Posterior cingulate gyrus (tissue), 11 donors: Measurements from ENCODE around the gene C4orf54.

Experiments used
- DNase-seq, 10 donors: peaks; one replicate each; pipeline versions ENCODE4 v3.0.0 to v3.0.0-alpha.2; 2020 to 2021; ENCODE audit warnings: mixed read lengths in 3 of 10
- intact Hi-C: fragments of 100-400 bp; cut with DNase I; formaldehyde crosslinking; loops from one replicate; pipeline ENCODE4 v1.15.1; 2023

Gene C4orf54

DNA sequence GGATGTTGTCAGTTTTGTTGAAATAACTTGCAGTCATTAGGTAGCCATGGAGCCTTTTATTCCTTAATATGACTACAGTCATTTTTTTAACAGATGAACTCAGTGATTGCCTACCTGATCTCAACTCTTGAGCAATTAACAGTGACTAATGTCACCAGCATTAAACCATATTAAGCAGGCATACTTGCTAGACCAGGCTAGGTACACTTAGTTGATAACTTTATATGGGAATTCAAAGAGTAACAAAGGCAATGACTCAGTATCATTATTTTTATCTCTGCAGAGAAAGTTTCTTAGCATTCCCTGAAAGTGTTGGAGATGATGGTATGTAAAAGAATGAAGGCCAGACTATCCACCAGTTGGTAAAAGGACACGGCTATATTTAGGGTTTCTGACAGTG is at the start of gene C4orf54:
Gene C4orf54 (minus strand): TSS at position 31 of the 400 bp plus-strand sequence. CDS start 3,180 bp downstream, outside the sequence.
- no peak for DNase-seq
- intact Hi-C loops: no loop called here

DNA sequence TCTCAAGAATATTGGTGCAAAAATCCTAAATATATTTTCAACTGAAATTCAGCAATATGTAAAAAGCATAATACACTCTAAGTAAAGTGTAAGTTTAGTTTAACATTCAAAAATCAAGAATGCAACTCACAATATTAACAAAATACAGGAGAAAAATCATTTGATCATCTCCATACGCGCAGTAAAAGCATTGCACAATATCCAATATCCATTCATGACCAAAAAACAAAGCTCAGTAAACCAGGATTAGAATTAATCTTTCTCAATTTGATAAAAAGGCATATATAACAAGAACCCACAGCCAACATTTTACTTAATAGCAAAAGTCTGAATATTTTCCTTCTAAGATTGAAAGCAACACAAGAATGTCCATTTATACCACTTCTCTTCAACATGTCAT is 48.3 kb upstream of the C4orf54 start:
- intact Hi-C loops: no loop called here
- no peak for DNase-seq

DNA sequence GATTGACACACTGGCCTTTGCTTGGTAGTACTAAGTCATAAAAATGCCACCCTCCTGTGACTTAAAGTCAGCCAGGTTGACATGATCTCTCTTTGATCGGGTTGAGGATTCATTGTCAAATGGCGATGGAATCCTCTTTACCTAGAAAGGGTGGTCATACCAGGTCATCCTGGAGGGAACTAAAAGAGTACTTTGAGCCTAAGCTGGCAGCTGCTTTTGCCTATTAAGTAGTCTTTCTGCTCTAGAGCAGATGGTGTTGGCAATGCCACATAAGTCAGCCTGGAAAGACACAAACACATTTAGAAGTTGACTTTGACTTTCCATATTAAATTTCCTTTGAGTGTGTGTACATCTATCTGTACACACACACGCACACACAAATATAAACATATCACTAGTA is 39.2 kb upstream of the C4orf54 start:
- intact Hi-C loops: no loop called here
- DNase-seq: no peak

DNA sequence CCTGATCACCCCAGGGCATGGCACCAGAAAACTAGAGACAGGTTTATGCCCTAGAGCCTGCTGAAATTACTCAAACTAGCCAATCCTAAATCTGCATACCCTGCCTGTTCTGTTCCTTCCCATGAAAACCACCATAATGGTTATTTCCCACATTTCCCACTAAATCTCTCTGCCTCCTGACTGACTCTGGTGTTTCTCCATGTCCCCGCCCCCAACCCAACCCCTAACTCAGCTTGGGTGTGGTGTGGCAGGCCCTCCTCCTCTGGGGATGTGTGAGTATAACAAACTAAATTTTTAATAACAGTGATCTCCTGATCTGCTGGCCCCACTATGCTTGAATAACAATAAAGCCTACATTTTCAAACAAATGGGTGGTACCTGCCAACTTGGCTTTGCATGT is 35.5 kb upstream of the C4orf54 start:
- intact Hi-C loops: no loop called here
- no peak for DNase-seq

DNA sequence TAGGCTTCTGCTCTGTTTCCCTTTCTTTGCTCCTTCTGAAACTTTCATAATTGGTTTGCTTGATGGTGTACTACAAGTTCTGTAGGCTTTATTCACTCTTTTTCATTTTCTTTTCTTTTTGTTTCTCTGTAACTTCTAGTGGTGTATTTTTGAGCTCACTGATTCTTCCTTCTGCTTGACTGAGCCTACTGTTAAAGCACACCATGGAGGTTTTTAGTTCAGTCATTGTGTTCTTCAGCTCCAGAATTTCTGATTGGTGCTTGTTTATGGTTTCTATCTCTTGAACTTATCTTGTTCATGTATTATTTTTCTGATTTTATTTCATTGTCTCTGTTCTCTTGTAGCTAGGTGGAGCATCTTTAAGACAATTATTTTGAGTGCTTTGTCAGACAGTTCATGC is 33.4 kb upstream of the C4orf54 start:
- intact Hi-C loops: no loop called here
- no peak for DNase-seq

DNA sequence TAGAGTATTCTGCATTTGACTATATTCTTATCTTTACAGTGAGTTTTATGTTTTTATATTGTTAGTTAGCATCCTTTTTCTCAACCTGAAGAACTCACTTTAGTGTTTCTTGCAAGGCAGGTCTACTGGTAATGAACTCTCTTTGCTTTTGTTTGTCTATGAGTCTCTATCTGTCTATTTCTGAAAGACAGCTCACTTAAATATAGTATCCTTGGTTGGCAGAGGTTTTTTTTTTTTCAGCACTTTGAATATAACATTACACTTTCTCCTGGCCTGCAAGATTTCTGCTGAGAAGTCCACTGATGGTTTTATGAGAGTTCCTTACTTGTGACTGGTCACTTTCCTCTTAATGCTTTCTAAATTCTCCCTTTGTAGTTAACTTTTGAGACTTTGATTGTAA is 32.8 kb upstream of the C4orf54 start:
- intact Hi-C loops: no loop called here

DNA sequence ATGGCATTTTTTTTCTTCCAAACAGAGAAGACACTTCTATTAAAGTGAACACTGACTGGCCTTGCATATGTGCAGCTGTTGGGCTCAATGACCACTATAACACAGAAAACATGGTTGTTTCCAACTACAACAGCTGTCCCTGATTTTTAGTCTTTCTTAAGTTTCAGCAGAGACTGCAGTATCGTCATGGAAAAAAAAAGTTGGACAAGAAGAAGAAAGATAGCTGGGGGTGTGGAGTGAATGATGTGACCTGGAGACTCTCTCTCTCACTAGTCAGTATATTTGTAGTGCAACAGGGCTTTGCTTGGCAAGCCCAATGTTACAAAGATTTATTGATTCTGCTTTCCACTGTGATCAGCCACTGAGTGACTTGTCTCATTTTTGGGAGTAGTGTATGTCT is 29.5 kb upstream of the C4orf54 start:
- intact Hi-C loops: no loop called here
- no peak for DNase-seq

More for the DNA sequence above, 32.8 kb upstream of the C4orf54 start:
- DNase-seq: no peak

DNA sequence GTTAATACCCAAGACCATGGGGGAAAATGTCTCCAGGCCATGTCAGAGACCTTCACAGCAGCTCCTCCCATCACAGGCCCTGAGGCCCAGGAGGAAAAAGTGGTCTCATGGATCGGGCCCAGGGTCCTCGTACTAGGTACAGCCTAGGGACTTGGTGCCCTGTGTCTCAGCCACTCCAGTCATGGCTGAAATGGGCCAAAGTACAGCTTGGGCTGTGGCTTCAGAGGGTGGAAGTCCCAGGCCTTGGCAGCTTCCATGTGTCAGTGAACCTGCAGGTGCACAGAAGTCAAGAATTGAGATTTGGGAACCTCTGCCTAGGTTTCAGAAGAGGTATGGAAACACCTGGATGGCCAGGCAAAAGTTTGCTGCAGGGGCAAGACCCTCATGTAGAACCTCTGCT is 27.6 kb upstream of the C4orf54 start:
- no peak for DNase-seq
- intact Hi-C loops: no loop called here

DNA sequence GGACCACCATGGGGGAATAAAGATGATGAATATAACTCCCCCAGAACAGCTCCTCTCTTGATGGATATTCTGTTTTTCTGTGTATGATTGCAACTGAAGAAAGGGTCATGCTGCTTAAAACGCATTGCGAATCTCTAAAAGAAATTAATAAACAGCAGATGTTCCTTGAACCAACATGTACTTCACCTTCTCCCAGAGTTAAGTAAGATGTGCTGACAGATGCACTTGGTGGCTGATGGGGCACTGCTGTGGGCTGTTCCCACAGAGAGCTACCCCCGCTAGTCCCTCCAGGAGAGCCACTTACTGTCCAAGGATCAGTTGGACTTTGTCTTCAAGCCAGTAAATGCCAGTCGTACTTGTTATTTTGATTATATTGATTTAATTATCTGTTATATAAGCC is 26.3 kb upstream of the C4orf54 start:
- intact Hi-C loops: no loop called here
- no peak for DNase-seq

DNA sequence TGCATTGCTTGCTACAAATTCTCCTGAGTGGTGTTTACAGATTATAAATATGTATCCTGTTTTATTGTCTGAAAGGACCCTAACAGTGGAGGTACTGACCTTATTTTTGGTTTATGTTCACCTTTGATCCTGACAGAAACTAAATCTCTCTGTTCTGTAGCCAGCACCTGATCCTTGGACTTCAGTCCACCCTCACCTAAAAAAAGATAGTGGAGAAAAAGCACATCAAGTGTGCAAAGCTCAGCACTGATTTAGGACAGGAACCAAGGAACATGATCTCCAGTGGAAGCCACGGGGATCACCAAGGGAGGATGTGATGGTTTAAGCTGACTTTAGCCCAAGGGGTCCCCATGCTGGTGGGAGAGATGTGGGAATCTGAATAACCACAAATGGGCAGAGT is 22.3 kb upstream of the C4orf54 start:
- intact Hi-C loops: no loop called here
- no peak for DNase-seq

DNA sequence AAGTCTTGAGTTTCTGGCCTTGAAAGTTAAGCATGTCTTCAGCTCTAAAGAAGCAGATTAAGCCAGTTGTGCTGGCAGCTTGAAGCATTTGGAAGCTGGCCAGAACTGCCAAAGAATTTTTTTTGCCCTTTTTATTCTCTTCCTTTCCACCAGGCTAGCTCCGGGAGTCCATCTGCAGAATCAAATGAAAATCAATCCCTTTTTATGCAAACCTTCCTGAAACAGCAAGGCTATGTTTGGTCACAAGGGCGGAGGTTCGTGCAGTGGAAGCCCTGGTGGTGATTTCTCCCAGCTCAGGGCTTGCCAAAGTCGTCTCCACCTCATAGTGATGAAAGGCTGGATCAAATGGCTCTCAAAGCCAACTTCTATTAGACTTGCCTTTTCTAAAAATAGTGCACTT is 21.6 kb upstream of the C4orf54 start:
- intact Hi-C loops: no loop called here
- DNase-seq: no peak

DNA sequence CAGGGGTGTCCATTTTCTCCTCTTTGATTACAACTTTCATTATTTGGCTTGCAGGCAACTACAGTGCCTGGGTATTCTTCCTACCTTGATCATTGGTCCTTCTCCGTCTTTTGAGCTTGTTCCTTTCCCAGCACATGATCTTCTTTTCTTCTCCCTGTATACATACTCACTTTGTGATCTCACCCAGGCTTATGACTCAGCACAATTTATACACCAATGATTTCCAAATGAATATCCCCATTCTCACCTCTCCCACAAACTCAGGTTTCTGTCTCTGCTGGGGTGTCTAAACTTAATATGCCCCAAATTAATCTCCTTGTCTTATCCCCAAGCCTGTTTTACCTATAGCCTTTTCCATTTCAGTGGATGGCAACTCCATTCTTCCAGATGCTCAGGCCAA is 19.5 kb upstream of the C4orf54 start:
- intact Hi-C loops: no loop called here
- no peak for DNase-seq

DNA sequence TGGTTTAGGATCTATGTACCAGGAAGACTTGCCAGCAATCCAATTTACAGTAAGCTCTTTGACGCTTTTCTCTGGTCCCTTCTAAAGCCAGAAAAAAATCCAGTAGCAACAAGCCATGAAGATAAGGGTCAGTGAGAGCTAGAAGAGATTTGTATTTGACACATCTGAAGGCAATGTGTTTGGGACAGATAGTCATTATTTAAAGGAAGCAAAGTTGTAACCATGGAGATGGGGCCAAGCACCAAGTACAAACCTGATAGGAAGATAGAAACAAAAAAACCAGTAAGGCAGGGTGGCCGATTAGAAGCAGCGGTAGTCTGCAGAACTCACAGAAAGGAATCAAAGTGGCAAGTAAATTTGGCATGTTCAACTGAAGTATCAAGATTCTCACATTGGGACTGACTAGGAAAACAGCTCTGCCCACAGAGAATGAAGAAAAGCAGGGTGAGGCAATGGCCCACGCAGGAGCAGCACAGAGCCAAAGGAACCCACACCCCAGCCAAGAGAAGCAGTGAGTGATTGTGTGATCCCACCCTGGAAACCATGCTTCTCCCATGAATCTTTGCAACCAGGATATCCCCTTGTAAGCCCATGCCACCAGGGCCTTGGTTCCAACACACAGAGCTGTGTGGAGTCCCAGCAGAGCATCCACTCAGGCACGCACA is 12.9 kb upstream of the C4orf54 start:
- intact Hi-C loops: no loop called here
- DNase-seq: no peak

DNA sequence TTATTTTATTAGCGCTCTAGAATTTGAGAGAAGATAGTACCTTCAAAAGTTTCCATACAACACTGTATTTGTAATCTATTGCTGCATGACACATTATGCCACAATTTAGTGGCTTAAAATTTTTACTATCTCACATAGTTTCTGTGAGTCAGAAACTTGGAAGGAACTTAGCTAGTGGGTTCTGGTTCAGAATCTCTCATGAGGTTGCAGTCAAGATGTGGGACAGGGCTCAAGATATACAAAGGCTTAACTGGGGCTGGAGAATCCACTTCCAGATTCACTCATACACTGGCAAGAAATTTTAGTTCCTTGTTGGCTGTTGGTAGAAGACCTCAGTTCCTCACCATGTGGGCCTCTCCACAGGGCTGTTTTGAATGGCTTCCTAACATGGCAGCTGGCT is 11.5 kb upstream of the C4orf54 start:
- DNase-seq: no peak
- intact Hi-C loops: no loop called here

DNA sequence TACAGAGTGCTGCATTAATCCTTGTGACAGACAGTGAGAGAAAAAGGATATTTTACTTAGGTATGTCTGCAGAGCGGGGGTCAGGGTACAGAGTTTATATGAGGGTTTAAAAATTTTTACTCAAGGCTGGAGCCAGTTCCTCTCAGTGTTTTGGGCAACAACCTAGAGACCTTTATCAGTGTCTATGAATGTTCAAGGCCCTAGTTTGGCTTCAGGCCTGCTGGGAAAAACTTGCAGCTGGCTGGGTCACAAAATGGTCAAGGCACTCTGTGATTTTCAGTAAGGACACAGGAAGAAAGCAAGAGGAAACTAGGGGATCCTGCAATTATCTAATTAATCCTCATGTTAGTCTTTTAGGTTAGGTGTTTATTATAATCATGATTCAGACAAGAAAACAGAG is 10.8 kb upstream of the C4orf54 start:
- no peak for DNase-seq
- intact Hi-C loops: no loop called here

DNA sequence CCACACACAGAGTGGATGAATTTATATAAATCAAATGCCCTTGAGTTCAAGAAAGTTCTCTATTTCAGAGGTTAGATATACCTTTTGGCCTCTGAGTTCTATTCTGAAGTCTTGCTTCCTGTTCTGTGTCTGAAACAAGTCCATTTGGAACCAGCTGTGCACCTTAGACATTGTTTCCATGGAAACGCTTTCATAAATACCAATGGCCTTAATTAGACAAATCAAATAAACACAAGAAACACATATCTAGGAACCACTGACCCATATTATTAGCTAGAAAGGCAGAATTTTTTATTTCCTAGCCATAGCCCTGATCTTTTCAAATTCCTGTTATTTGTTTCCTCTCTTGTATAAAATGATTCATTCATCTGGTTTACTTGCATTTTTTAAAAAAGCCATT is 8.4 kb upstream of the C4orf54 start:
- intact Hi-C loops: no loop called here
- no peak for DNase-seq

DNA sequence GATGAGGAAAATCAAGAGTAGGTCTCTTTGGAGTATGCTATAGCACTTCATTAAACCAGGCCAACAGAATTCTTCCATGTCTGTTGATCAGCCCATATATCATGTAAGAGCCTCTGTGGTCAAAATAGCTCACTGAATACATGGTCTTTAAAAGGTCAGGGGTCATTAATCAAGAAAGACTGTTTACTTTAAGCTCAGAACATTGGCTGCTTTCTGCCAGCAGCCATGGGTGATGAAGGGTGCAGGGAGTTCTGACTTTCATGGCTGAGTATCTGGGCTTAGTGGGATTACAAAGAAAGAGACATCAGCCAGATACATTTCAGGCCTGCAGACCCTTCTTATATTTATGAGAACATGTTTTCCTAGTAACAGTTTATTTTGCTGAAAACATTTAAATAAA is 7.1 kb upstream of the C4orf54 start:
- DNase-seq: no peak
- intact Hi-C loops: no loop called here

DNA sequence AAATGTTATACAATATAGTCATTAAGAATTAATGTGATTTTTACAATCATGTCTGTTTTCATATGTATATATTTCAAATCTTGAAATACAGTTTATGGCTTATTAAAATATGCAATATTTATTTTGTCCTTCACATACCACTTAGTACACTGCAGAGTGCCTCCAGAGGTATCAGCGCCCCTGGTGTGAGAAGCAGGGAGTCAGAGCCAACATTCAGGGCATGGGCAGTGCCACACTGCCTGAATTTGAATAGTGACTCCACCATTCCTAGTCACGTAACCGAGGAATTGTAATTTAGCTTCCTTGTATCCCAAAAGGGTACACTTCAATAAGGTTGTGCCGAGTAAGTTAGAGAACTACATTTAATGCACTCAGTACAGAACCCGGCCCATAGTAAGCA is 4.3 kb upstream of the C4orf54 start:
- intact Hi-C loops: no loop called here
- no peak for DNase-seq

DNA sequence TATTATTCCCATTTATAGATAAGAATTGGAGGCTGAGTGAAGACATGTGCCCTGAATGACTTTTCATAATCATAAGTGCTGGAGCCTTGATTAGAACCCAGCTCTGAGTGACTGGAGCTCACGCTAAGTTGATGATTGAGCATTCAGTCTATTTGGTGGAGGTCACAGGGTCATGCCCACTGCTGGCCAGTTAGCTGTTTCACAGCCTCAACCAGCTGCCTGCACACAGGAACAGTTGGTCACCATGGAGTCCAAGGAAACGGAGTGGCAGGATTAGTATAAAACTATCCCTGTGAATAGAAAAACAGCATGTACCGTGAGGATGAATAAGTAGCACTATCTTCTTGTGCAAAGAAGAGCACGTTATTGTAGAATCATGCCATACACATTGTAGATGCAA is 1.0 kb upstream of the C4orf54 start:
- intact Hi-C loops: no loop called here
- no peak for DNase-seq

DNA sequence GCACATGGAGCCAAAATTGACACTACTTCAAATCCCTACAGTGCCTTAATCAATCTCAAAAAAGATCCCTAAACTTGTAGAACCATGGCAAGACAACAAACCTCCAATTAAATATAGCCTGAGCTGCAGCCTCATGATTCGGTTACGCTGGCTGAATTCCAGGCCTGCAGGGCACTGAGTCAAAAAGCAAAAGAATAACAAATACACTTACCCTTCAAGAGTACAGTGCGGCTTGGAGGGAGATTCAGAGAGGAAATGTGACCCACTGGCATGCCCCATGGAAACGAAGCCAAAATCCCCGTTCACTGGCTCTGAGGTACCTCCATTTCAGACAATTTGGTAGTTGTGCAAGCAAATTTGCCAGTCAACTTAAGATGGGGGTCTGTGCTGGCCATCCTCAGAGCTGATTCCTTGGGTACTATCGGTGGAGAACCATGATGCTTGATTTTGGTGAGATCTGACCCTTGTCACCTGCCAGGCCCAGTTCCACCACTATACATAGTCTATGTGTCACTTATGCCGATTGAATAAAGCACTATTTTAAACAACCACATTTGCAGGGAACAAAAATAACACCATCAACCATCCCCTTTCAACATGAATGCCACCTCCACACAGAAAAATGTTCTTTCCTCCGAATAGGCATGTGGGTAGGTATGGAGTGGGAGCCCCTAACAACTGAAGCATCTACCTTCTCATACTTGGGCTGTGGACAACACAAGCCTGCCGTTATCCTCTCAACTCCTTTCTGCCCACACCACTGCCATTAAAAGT is 2.1 kb downstream of the C4orf54 start:
- intact Hi-C loops: no loop called here
- DNase-seq: no peak

DNA sequence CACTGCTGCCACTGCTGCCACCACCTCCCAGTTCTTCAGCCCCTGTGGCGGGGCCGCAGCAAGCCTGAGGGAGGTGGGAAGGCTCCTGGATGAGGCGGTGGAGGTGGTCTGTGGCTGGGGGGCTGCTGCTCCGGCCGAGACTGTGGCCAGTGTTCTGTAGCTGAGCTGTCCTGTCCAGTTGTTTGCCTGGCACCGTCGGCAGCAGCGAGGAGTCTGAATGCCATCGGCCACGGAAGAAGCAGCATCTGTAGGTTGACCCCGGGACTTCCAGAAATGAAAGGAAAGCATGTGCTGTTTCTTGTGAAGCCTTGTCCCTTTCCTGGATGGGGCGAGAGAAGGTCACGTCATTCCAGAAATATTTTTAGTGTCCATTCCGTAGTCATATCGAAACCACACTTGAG is 3.3 kb downstream of the C4orf54 start:
- peak in 2 of 10 donors; percentile 77 to 79 for DNase-seq
- intact Hi-C loops: no loop called here

DNA sequence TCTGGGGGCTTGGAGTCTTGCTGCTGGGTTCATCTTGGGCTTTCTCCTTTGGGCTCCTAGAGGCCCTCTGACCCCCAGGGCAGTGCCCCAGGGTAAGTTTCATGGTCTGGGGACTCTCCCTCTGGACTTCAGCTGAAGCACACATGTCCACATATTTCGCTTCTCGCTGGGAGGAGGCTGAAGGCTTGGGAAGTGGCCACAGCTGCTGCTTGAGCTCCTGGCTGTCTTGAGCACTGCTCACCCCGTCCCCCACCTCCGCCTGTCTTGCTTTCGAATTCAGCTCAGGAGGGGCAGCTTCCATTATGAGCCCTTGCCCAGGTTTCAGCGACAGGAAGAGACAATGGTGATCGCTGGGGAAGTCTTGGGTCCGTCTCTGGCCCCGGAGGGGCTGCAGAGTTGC is 3.7 kb downstream of the C4orf54 start:
- peak in 2 of 10 donors; percentile 59 to 74 for DNase-seq
- intact Hi-C loops: no loop called here
